Thyroid gland (tissue), 4 donors: ENCODE measurements around the gene NLRP5.

ENCODE experiments used
- CTCF ChIP-seq, 6 experiments: fragments of 200-600 bp in 3 of 6; fragments of 450-650 bp in 3 of 6; sonication (generic) in 3 of 6; IDR thresholded peaks; one replicate each; pipeline ENCODE4 v1.5.1; 2016 to 2019; ENCODE audit warnings: antibody characterized with exemption in 6 of 6, mild to moderate bottlenecking in 2 of 6, inconsistent platforms in 1 of 6, moderate library complexity in 1 of 6
- POLR2A ChIP-seq, 2 donors: fragments of 450-650 bp; IDR thresholded peaks; one replicate each; pipeline ENCODE4 v1.6.1; 2017; ENCODE audit warnings: antibody characterized with exemption in 2 of 2, mild to moderate bottlenecking in 2 of 2, moderate library complexity in 1 of 2

- TF ChIP-seq POLR2A (IDR thresholded peaks at IDR 0.05) (no peak), CTCF (IDR thresholded peaks at IDR 0.05) (no peak)
These were observed 24.4 kb upstream of the NLRP5 start for GRCh38 chr19:55962186-55962585.
